Measurements from ENCODE around the gene CTNNBIP1.

DNA sequence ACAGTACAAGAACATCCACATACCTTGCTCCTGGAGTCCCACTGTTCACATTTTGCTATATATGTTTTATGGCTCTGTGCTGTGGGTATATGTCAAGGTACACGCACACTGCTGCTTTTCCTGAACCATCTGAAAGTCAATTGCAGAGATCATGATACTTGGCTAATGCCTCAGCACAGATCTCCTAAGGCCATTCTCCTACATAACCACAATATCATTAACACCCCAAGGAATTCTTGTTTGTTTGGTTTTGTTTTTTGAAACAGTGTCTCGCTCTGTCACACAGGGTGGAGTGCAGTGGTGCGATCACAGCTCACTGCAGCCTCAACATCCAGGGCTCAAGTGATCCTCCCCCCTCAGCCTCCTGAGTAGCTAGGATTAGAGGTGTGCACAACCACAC is 16.0 kb downstream of the CTNNBIP1 start:
- TF ChIP-seq, protein P1, sequence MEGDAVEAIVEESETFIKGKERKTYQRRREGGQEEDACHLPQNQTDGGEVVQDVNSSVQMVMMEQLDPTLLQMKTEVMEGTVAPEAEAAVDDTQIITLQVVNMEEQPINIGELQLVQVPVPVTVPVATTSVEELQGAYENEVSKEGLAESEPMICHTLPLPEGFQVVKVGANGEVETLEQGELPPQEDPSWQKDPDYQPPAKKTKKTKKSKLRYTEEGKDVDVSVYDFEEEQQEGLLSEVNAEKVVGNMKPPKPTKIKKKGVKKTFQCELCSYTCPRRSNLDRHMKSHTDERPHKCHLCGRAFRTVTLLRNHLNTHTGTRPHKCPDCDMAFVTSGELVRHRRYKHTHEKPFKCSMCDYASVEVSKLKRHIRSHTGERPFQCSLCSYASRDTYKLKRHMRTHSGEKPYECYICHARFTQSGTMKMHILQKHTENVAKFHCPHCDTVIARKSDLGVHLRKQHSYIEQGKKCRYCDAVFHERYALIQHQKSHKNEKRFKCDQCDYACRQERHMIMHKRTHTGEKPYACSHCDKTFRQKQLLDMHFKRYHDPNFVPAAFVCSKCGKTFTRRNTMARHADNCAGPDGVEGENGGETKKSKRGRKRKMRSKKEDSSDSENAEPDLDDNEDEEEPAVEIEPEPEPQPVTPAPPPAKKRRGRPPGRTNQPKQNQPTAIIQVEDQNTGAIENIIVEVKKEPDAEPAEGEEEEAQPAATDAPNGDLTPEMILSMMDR (IDR thresholded peaks at IDR 0.05) = no peak
- TF ChIP-seq EZH2 (IDR thresholded peaks at IDR 0.05; ENCODE audit: borderline replicate concordance, insufficient read depth, low read depth, low read length, poor library complexity, severe bottlenecking) = no peak
